Vagina (tissue), 2 donors: ENCODE results near the gene ANKS1B. TPM values are rescaled to one million over a fixed set of nuclear protein-coding genes. Genes with fewer than 3 reads are reported as not detected.

Source experiments
- DNase-seq, 2 donors: peaks; one replicate each; pipeline ENCODE4 v3.0.0-alpha.2; 2017; ENCODE audit errors: extremely low spot score in 2 of 2
- H3K27ac ChIP-seq: fragments of 200-600 bp; sonication (generic); one replicate; pipeline ENCODE4 v1.5.1; 2019
- H3K27me3 ChIP-seq: fragments of 200-600 bp; sonication (generic); one replicate; pipeline ENCODE4 v1.5.1; 2019
- H3K36me3 ChIP-seq, 2 donors: fragments of 200-600 bp; sonication (generic); one replicate each; pipeline ENCODE4 v1.5.1; 2017 to 2019
- H3K4me1 ChIP-seq: fragments of 200-600 bp; sonication (generic); one replicate; pipeline ENCODE4 v1.5.1; 2019
- H3K4me3 ChIP-seq, 2 donors: fragments of 200-600 bp; sonication (generic); 1 replicate in 1 of 2; 2 replicates in 1 of 2; pipeline ENCODE4 v1.5.1; 2016 to 2019
- H3K9me3 ChIP-seq: fragments of 200-600 bp; sonication (generic); one replicate; pipeline ENCODE4 v1.5.1; 2019
- CTCF ChIP-seq, 3 experiments: fragments of 450-650 bp in 2 of 3; fragments of 200-600 bp in 1 of 3; sonication (generic) in 1 of 3; IDR thresholded peaks; one replicate each; pipeline ENCODE4 v1.5.1; 2017 to 2019; ENCODE audit warnings: antibody characterized with exemption in 3 of 3, mild to moderate bottlenecking in 2 of 3, moderate library complexity in 2 of 3
- POLR2A ChIP-seq, 2 donors: fragments of 450-650 bp; IDR thresholded peaks; one replicate each; pipeline ENCODE4 v1.6.1; 2017; ENCODE audit warnings: antibody characterized with exemption in 2 of 2, mild to moderate bottlenecking in 2 of 2, moderate library complexity in 2 of 2
- POLR2AphosphoS5 ChIP-seq, 2 donors: sonication (generic); formaldehyde crosslinking; IDR thresholded peaks; one replicate each; pipeline ENCODE4 v1.9.0; 2017; ENCODE audit warnings: antibody characterized with exemption in 2 of 2, mild to moderate bottlenecking in 2 of 2, low read depth in 1 of 2; ENCODE audit not compliant: insufficient read depth in 1 of 2
- intact Hi-C: fragments of 100-400 bp; cut with DNase I; formaldehyde crosslinking; loops from one replicate; pipeline ENCODE4 v1.15.1; 2023
- total RNA-seq: library from RNA; depleted of rRNA; stranded (reverse); fragments of >200 nt; gene quantifications from one replicate; pipeline ENCODE4 v1.2.3, GENCODE V29; 2016

Gene ANKS1B
- total RNA-seq, 1 donor from 2014 or later = 11.5 TPM

- TF ChIP-seq POLR2AphosphoS5 (IDR thresholded peaks at IDR 0.05; ENCODE audit: insufficient read depth in 1 of 2, low read depth in 1 of 2) (no peak), POLR2A (IDR thresholded peaks at IDR 0.05) (no peak), CTCF (IDR thresholded peaks at IDR 0.05) (no peak)
- no peak for DNase-seq
- Histone ChIP-seq H3K36me3 (peaks cover 0 to 11% of the 10 kb centered on the region in 2 donors), H3K27ac (no peak overlapping the region), H3K27me3 (no peaks in the 10 kb centered on the region), H3K4me1 (peaks cover 7% of the 10 kb centered on the region), H3K9me3 (no peaks in the 10 kb centered on the region), H3K4me3 (no peak overlapping the region)
- intact Hi-C loops = no loop called here
These were observed 1246.7 kb downstream of the ANKS1B start for GRCh38 chr12:98738002-98738401.

- no peak for DNase-seq
- H3K4me1 ChIP-seq = peaks cover 7% of the 10 kb centered on the region
- intact Hi-C loops = no loop called here
- peaks cover 0 to 18% of the 10 kb centered on the region in 2 donors for H3K36me3 ChIP-seq
- TF ChIP-seq POLR2AphosphoS5 (IDR thresholded peaks at IDR 0.05; ENCODE audit: insufficient read depth in 1 of 2, low read depth in 1 of 2) (no peak), POLR2A (IDR thresholded peaks at IDR 0.05) (no peak), CTCF (IDR thresholded peaks at IDR 0.05) (no peak)
- no peak overlapping the region for H3K4me3 ChIP-seq
- H3K27ac ChIP-seq = no peak overlapping the region
- no peaks in the 10 kb centered on the region for H3K9me3 ChIP-seq
- H3K27me3 ChIP-seq = no peaks in the 10 kb centered on the region
These were observed 1247.4 kb downstream of the ANKS1B start for GRCh38 chr12:98737322-98737712.

GRCh38 chr12:98736352-98737321, 1248.1 kb downstream of the ANKS1B start:
- H3K27me3 ChIP-seq = no peaks in the 10 kb centered on the region
- no peaks in the 10 kb centered on the region for H3K9me3 ChIP-seq
- DNase-seq = no peak
- no peak overlapping the region for H3K27ac ChIP-seq
- H3K36me3 ChIP-seq = peaks cover 0 to 21% of the 10 kb centered on the region in 2 donors
- TF ChIP-seq CTCF (IDR thresholded peaks at IDR 0.05) = no peak
- TF ChIP-seq POLR2AphosphoS5 (IDR thresholded peaks at IDR 0.05; ENCODE audit: insufficient read depth in 1 of 2, low read depth in 1 of 2) = no peak
- TF ChIP-seq POLR2A (IDR thresholded peaks at IDR 0.05) = no peak
- H3K4me1 ChIP-seq = peaks cover 7% of the 10 kb centered on the region
- H3K4me3 ChIP-seq = no peak overlapping the region
- intact Hi-C loops = no loop called here

DNA sequence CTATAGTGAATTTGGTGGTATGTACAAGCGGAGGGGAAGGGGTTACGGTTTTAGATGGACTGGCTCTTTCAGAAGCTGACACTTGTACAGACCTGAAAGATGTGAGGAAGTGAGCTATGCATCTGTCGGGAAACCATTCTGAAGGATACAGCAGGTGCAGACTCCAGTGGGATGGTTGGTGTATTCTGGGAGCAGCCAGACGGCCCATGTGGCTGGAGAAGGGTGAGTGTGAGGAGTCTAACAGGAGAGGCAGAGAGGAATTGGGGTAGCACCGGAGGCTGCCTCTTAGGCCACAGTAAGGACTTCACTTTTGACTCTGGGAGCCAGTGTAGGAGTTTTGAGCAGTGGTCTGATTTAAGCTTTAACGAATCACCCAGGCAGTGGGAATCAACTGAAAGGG, 1248.9 kb downstream of the ANKS1B start:
- H3K27ac ChIP-seq = no peak overlapping the region
- peaks cover 7% of the 10 kb centered on the region for H3K4me1 ChIP-seq
- intact Hi-C loops = no loop called here
- no peaks in the 10 kb centered on the region for H3K9me3 ChIP-seq
- H3K36me3 ChIP-seq = peaks cover 0 to 21% of the 10 kb centered on the region in 2 donors
- H3K4me3 ChIP-seq = no peak overlapping the region
- H3K27me3 ChIP-seq = no peaks in the 10 kb centered on the region
- DNase-seq = no peak
- TF ChIP-seq CTCF (IDR thresholded peaks at IDR 0.05) = no peak
